NCI-H82 treated with DMSO at 0.1 percent for 48 hours (cell line): ENCODE results near the gene POLR1A.

Experiments used
- DNase-seq: peaks from one replicate; lab custom pipeline; 2025; ENCODE audit not compliant: unreplicated experiment; lab: John Stamatoyannopoulos, UW

Gene POLR1A

DNA sequence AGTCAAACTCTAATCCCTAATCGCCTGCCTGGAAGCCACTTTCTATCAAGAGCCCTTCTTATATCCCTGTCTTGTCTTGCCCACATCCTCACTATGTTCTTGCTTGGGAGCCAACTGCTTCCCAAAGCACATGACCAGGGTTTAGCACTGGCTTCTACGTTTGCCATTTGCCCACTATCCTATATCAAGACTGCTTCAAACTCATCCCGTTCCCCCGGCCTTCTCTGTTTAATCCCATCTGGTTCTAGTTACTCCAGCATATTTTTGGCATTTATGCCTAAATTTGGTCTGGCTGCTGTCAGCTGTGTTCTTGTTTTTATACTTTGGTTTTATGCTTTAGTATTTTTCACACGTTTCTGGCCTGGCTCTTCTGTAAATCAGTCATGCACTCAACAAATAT is 40.2 kb downstream of the POLR1A start:
- no peak for DNase-seq

DNA sequence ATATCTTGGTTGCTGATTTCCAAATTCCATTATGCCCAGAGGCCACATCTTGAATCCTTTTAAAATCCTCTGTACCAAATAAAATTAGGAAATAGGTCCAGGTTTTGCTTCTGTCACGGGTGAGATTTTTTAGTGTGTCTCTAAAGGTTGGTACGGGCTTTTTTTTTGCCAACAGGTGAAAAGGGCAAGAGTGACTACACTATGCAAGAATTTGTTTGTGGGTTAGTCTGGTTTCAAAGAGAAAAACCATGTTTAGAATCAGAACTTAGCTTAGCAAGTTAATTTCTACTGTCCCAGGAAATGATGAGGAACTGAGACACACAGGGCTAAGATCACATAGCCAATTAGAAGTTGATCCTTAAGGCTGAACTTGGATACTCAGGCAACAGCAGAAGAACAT is 41.7 kb downstream of the POLR1A start:
- no peak for DNase-seq

DNA sequence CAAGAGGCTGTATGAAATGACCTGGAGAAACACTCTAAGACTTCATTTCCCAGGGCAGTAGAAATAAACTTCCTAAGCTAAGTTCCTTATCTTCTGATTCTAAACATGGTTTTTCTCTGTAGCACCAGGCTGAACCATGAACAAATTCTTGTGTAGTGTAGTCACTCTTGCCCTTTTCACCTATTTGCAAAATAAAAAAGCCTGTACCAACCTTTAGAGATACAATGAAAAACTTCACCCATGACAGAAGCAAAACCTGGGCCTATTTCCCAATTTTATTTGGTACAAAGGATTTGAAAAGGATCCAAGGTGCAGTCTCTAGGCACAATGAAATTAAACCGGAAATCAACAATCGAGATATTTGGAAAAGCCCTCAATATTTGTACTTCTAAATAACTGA is 43.6 kb downstream of the POLR1A start:
- DNase-seq, result no peak

GRCh38 chr2:86056590-86057331 is 48.9 kb downstream of the POLR1A start:
- DNase-seq, result no peak

DNA sequence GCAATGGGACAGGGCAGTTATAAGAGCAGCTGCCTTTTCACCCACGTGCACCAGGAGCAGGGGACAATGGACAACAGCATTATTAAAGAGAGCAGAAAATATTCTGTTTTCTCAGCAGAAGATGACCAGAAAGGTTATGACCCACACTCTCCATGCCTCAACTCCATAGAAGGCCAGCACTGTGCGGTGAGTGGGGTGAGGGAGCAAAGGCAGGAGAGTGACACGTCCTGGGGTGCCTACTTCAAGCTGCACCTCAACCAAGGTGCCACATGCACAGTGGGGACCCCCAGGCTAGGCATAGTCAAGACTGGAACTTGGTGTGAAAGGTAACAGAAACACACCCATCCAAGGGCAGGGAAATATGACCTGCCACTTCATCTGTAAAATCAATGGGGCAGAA is 50.4 kb downstream of the POLR1A start:
- no peak for DNase-seq

- DNase-seq, result no peak
Measured at GRCh38 chr2:86054535-86055082, 51.1 kb downstream of the POLR1A start.

DNA sequence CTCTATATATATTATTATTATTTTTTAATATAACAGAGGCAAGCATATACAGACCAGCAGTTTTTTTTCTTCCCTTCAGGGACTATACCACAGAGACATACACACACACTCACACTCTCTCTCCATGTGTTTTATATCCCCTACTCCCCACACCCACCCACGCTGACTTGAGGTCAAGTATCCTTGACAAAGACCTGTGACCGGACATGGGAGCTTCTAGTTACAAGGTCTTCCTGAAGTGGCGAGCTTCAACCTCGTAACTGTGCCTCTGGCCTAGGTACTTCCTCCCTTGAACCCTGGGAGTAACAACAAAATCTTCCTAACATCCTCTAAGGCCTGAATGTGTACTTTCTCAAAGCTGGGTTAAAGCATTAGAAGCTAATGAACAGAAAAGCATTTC is 52.5 kb downstream of the POLR1A start:
- no peak for DNase-seq

DNA sequence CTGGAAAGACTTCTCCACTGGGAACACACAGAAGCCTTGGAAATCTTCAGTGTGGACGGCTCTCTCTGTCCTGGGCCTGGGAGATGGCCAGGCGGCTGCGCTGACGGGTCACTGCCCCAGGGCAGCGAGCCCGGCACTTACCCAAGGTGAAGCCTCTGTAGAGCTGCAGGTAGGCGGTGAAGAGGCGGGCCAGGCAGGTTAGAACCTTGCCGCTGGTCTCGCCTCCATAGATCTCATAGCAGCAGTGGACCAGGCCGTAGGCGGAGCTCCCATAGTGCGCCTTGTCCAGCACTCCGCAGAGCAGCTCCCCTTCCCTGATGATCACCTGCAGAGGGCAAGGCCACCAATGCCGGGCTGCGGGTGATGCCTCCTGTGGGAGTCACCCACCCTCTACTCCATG is 53.0 kb downstream of the POLR1A start:
- no peak for DNase-seq

DNA sequence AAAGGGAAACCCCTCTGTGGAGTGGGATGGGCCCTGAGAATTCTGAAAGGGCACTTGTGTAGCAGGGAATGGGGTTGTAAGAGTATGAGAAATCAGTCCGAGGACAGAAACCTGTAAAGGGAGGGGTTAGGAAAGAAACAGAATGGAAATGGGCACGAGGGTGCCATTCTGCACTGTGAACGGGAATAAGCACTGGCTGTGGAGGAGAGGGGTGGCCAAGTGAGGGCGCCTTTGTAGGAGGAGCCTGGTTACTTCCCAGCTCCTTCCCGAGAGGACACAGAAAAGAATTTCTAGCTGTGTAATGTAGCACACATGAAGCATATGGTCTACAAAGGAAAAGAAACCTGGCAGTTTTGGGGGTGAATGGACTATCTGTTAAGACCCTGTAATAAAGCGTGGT is 53.4 kb downstream of the POLR1A start:
- no peak for DNase-seq

DNA sequence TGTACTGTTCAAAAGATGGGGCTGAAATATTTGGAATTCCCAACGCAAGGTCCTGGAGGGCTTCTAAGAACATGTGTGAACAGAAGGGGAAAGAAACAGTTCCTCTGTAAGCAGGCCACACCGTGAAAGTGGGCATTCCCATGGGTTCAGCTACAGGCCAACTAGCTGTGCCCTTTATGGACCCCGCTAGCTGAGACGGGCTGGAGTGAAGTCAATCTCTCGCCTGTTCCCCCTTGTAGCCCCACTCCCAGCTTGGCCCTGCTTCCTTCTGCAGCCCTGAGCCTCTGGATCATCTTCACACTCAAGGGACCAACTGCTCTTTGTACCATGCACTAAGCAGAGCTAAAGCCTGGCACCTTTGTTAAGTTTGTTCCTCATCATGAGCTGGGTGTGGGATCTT is 55.4 kb downstream of the POLR1A start:
- DNase-seq, result no peak

- DNase-seq, result no peak
Measured at GRCh38 chr2:86049529-86049928, 56.2 kb downstream of the POLR1A start.

- DNase-seq, result no peak
Measured at GRCh38 chr2:86048888-86049287, 56.8 kb downstream of the POLR1A start.

DNA sequence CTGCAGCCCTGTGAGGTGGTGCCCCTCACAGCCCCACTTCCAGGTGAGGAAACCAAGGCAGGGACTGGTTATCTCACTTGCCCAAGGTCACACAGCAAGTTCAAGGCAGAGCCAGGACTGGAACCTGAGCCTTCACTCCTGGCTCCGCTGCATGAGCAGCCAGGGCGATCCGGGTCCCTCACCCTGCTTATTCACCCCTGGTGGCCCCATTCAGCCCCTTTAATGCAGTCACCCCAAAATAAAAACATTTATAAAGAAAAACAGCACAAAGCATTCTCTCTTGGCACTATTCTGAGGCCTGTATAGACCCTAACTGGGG is 57.3 kb downstream of the POLR1A start:
- DNase-seq, result no peak

DNA sequence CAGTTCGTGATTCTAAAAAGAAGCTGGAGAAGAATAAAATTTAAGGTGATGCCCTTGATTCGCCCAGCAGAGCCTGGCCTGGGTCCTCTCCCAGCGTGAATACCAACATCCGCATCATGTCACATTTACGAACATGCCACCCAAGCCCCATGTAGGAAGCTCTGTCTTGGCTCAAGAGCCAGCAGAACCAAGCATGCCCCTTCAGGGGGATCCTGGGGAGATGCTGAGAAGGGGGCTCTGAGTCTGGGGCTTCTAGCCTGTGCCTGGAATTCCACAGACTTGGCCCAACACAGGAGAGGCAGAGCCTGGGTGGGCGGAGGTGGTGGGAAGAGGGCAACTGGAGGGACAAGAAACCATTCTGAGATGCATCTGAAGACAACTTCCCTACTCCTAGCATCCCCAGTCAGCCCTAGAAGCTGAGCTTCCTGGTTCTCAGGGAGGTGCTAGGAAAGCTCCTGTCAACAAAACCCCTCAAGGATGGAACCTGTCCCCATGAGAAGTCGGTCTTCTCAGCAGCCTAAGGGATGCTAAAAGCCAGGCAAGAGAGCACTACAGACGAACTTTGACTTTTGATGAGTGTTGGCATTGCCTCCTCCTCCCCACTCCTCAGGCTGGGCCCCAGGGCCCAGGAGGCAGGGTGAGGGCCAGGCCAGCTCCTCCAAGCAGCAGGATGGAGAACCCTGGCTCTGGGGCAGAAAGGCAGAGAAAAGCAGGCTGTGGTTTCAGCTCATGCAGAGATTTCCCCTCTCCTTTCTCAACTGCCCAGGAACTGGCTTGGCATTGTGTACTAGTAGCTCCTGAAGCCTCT is 57.9 kb downstream of the POLR1A start:
- no peak for DNase-seq

- DNase-seq, result no peak
Measured at GRCh38 chr2:86045541-86045940, 60.1 kb downstream of the POLR1A start.

- DNase-seq, result no peak
Measured at GRCh38 chr2:86044614-86045013, 61.1 kb downstream of the POLR1A start.

GRCh38 chr2:86044045-86044444 is 61.6 kb downstream of the POLR1A start:
- DNase-seq, result no peak

- DNase-seq, result no peak
Measured at GRCh38 chr2:86042256-86043168, 63.2 kb downstream of the POLR1A start.

DNA sequence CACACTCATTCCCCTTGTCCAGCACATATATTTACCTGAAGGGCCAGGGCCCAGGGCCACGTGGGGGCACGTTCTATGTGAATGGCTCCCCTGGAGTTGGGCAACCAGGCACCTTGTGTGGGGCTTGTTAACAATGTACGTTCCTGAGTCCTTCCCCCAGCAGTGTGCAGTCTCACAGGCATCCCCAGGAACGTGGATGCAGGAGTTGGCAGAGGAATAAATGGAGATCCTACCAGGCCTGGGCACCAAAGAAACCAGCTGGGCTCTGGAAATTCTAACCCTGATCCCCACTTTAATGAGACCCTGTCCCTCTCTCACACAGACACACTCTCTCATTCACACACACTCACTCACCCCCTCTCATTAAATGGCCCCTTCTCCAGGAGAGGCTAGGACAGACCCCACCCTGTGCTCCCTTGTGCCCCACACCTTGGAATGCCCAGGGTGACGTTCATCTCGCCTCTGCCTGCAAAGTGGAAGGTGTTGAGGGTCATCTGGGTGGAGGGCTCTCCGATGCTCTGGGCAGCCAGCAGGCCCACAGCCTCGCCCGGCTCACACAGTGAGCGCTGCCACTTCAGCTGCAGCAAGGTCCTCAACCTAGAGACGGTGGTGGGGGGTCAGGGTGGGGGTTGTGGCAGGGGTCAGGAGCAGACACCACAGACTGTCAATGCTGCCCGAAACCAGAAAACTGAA is 65.6 kb downstream of the POLR1A start:
- DNase-seq, result no peak

- DNase-seq, result no peak
Measured at GRCh38 chr2:86039178-86039962, 66.3 kb downstream of the POLR1A start.
